Measurements from ENCODE around the gene ARHGAP32. TPM values are rescaled to one million over a fixed set of nuclear protein-coding genes. Genes with fewer than 3 reads are reported as not detected.

The ARHGAP32 gene
- total and polyA plus RNA-seq, 10 donors = 0.53 to 17.0 (median 10.2) TPM

DNA sequence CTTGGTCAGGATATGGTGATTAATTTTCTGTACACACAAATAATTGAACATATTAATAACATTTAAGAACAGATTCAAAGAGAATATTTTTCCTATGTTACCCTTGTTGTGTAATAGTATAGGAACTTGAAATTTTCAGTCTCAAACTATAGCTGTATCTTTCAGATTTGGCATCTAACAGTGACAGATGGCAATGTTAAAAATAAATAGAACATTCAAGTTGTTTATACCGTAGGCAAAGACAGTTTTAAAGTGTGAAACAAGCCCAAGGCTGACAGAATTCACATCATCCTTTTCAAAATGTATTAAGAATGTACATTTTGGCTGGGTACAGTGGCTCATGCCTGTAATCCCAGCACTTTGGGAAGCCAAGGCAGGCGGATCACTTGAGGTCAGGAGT, 156.9 kb downstream of the ARHGAP32 start:
- no peak for DNase-seq
- no peaks in the 10 kb centered on the region for H3K27me3 ChIP-seq (replicated peaks in 1 of 7)
- WGBS, 5 donors = 89 to 96% (median 92%) methylated on average over 2 of the region's 2 CpGs
- intact Hi-C loops (cut with DNase I; ENCODE audit: low total_unique reads) = no loop called here
- no peak for TF ChIP-seq POLR2A (IDR thresholded peaks at IDR 0.05)
- TF ChIP-seq, protein P1, sequence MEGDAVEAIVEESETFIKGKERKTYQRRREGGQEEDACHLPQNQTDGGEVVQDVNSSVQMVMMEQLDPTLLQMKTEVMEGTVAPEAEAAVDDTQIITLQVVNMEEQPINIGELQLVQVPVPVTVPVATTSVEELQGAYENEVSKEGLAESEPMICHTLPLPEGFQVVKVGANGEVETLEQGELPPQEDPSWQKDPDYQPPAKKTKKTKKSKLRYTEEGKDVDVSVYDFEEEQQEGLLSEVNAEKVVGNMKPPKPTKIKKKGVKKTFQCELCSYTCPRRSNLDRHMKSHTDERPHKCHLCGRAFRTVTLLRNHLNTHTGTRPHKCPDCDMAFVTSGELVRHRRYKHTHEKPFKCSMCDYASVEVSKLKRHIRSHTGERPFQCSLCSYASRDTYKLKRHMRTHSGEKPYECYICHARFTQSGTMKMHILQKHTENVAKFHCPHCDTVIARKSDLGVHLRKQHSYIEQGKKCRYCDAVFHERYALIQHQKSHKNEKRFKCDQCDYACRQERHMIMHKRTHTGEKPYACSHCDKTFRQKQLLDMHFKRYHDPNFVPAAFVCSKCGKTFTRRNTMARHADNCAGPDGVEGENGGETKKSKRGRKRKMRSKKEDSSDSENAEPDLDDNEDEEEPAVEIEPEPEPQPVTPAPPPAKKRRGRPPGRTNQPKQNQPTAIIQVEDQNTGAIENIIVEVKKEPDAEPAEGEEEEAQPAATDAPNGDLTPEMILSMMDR (IDR thresholded peaks at IDR 0.05 in 8 of 11, conservative IDR thresholded peaks at IDR 0.05 in 3 of 11) = no peak
- no peak for TF ChIP-seq POLR2AphosphoS5 (IDR thresholded peaks at IDR 0.05)
- no peaks in the 10 kb centered on the region for H3K4me1 ChIP-seq
- H3K27ac ChIP-seq = no peak overlapping the region
- peaks cover 0 to 38% (median 14%) of the 10 kb centered on the region in 8 donors for H3K9me3 ChIP-seq
- peaks cover 0 to 10% (median 0%) of the 10 kb centered on the region in 6 donors for H3K36me3 ChIP-seq
- no peak overlapping the region for H3K4me3 ChIP-seq

DNA sequence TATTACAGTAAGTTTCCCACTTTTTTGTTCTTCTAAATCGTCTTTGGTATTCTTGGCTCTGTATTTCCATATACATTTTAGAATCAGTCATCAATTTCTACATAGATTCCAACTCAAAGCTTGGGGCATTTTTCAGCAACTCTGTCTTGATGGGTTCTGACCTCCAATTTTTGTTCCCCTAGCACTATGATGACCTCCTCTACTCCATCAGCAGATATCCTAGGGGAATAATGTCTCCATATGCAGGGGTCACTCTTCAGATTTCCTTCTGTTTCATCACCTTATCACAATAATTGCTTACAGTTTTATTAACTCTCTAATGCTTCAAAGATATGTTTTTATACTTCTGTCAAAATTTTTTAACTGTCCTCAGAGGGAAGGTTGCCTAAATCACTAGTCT, 158.1 kb downstream of the ARHGAP32 start:
- H3K9me3 ChIP-seq = peaks cover 0 to 26% (median 11%) of the 10 kb centered on the region in 8 donors
- TF ChIP-seq POLR2AphosphoS5 (IDR thresholded peaks at IDR 0.05) = no peak
- TF ChIP-seq, protein P1 (IDR thresholded peaks at IDR 0.05 in 8 of 11, conservative IDR thresholded peaks at IDR 0.05 in 3 of 11) = no peak
- TF ChIP-seq POLR2A (IDR thresholded peaks at IDR 0.05) = no peak
- DNase-seq = no peak
- intact Hi-C loops (cut with DNase I; ENCODE audit: low total_unique reads) = no loop called here
- no peaks in the 10 kb centered on the region for H3K27me3 ChIP-seq (replicated peaks in 1 of 7)
- no peaks in the 10 kb centered on the region for H3K4me1 ChIP-seq
- H3K36me3 ChIP-seq = peaks cover 0 to 10% (median 0%) of the 10 kb centered on the region in 6 donors
- H3K4me3 ChIP-seq = no peak overlapping the region
- H3K27ac ChIP-seq = no peak overlapping the region
- 76 to 97% (median 79%) methylated on average over 1 of the region's 1 CpG for WGBS, 5 donors

DNA sequence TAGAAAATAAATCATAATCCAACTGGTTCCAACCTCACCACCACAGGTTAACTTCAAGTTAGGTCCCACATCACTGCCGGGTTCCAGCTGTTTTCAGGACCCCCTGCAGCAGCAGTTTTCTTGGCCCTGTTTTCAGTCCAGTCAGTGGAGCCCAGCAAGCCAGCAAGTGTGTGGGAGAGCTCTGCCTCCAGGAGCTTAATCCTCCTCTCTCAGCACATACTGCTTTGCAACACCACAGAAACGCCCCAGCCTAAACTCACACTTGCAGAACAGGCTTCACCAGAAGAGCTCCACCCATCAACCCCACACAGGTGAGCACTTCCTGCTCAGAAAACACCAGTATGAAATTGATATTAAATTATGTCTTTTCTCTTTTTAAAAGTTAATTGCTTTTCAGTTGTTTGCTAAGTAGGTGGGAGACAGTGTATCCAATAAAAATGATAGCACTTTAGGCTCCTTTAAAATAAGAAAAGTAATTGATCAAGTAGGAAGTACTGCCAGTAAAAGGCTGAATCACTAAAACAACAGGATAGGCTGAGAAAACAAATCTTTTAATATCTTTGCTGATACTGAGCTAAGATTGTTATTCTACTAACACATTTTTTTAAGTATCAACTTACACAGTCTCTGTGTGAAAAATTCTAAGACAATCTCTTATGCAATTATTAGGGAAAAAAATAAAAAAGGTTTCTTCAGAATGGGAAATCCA, 168.0 kb downstream of the ARHGAP32 start:
- peaks cover 0 to 9% (median 0%) of the 10 kb centered on the region in 6 donors for H3K4me1 ChIP-seq
- WGBS, 5 donors = 75 to 89% (median 79%) methylated on average over 2 of the region's 2 CpGs
- no peak overlapping the region for H3K27ac ChIP-seq
- H3K4me3 ChIP-seq = no peak overlapping the region
- intact Hi-C loops (cut with DNase I; ENCODE audit: low total_unique reads) = no loop called here
- no peak for DNase-seq
- H3K27me3 ChIP-seq (replicated peaks in 1 of 7) = no peaks in the 10 kb centered on the region
- no peaks in the 10 kb centered on the region for H3K36me3 ChIP-seq
- TF ChIP-seq, protein P1 (IDR thresholded peaks at IDR 0.05 in 8 of 11, conservative IDR thresholded peaks at IDR 0.05 in 3 of 11) = no peak
- TF ChIP-seq POLR2A (IDR thresholded peaks at IDR 0.05) (no peak), POLR2AphosphoS5 (IDR thresholded peaks at IDR 0.05) (no peak)
- H3K9me3 ChIP-seq = no peaks in the 10 kb centered on the region

DNA sequence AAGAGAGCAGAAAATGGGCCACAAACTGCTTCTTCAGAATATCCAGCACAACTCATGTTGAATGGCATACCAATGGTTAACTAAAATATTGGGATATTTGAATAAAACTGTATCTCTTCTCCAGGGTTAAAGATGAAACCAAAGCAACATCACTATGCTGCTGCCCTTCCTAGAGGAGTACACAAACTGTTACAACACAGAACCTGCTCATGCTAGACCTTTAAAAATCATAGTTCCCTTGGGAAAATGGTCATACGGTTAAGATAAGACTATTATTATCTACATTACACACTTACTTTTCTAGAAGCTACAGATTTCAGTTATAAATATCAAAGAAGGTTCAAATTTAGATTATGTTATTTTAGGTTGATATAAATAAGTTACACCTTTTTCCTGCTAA, 170.8 kb downstream of the ARHGAP32 start:
- Histone ChIP-seq H3K4me1 (peaks cover 0 to 9% (median 0%) of the 10 kb centered on the region in 6 donors), H3K27me3 (replicated peaks in 1 of 7) (no peaks in the 10 kb centered on the region), H3K4me3 (no peak overlapping the region), H3K9me3 (no peaks in the 10 kb centered on the region), H3K27ac (no peak overlapping the region), H3K36me3 (no peaks in the 10 kb centered on the region)
- WGBS, 5 donors = 44 to 70% (median 53%) methylated on average over 1 of the region's 1 CpG
- no peak for DNase-seq
- TF ChIP-seq POLR2A (IDR thresholded peaks at IDR 0.05) (no peak), POLR2AphosphoS5 (IDR thresholded peaks at IDR 0.05) (no peak)
- TF ChIP-seq, protein P1 (IDR thresholded peaks at IDR 0.05 in 8 of 11, conservative IDR thresholded peaks at IDR 0.05 in 3 of 11) = no peak
- intact Hi-C loops (cut with DNase I; ENCODE audit: low total_unique reads) = no loop called here

Measured in spleen (tissue), 11 donors.